IMR-90 (cell line): ENCODE data around the gene SLC29A3. TPM values are rescaled to one million over a fixed set of nuclear protein-coding genes. Genes with fewer than 3 reads are reported as not detected.
A peak's percentile ranks its signal among the peaks of the same experiment; 100 is the strongest.

Source experiments
- ATAC-seq: fragments of 200-7000 bp; cut with Tn5 transposase; 2 replicates; pipeline ENCODE4 v1.9.1; 2020; ENCODE audit warnings: low read depth, mild to moderate bottlenecking, moderate library complexity
- BruUV-seq: library from RNA; stranded (reverse); fragments of 400-500 nt; replicated peaks from 2 replicates; lab custom pipeline; 2021; lab: Mats Ljungman, UMichigan
- CTCF ChIA-PET: fragments of 300-600 bp; formaldehyde crosslinking; extraction: SDS; loops from one replicate; lab custom pipeline; 2021; ENCODE audit warnings: antibody characterized with exemption; lab: Yijun Ruan, JAX
- POLR2A ChIA-PET: fragments of 300-600 bp; sonication (Branson Sonifier 250); formaldehyde crosslinking; loops from one replicate; lab custom pipeline; 2022; ENCODE audit warnings: antibody characterized with exemption; ENCODE audit not compliant: unreplicated experiment; lab: Charles Lee
- DNase-seq: peaks from one replicate; pipeline ENCODE4 v3.0.0; 2013
- H2AFZ ChIP-seq: replicated peaks from 2 replicates; pipeline ENCODE3; 2013; ENCODE audit warnings: low read length, mild to moderate bottlenecking; ENCODE audit not compliant: poor library complexity
- H2AK5ac ChIP-seq: 2 replicates; pipeline ENCODE4 v1.6.1; 2013; ENCODE audit warnings: low read depth, low read length, inconsistent platforms
- H2AK9ac ChIP-seq: replicated peaks from 2 replicates; pipeline ENCODE3; 2013; ENCODE audit warnings: mild to moderate bottlenecking, low read depth, low read length, moderate library complexity; ENCODE audit not compliant: poor library complexity
- H2BK120ac ChIP-seq: 2 replicates; pipeline ENCODE4 v1.6.1; 2013; ENCODE audit warnings: low read depth, low read length, inconsistent platforms
- H2BK15ac ChIP-seq: 3 replicates; pipeline ENCODE4 v1.6.1; 2013; ENCODE audit warnings: low read depth, low read length, inconsistent platforms
- H2BK20ac ChIP-seq: 2 replicates; pipeline ENCODE4 v1.6.1; 2013; ENCODE audit warnings: low read depth, mild to moderate bottlenecking, inconsistent platforms, low read length, moderate library complexity
- H2BK5ac ChIP-seq: 2 replicates; pipeline ENCODE4 v1.6.1; 2013; ENCODE audit warnings: mild to moderate bottlenecking, low read depth, low read length, inconsistent platforms; ENCODE audit not compliant: poor library complexity, severe bottlenecking
- H3K14ac ChIP-seq: replicated peaks from 2 replicates; pipeline ENCODE4 v1.6.1; 2013; ENCODE audit warnings: low read depth, low read length, inconsistent platforms
- H3K18ac ChIP-seq: 2 replicates; pipeline ENCODE4 v1.6.1; 2013; ENCODE audit warnings: low read depth, low read length, control low read depth
- H3K23ac ChIP-seq: 2 replicates; pipeline ENCODE4 v1.6.1; 2013; ENCODE audit warnings: low read depth, low read length, inconsistent platforms
- H3K27ac ChIP-seq: 2 replicates; pipeline ENCODE4 v1.5.1; 2013; ENCODE audit warnings: mild to moderate bottlenecking, control low read depth, low read length; ENCODE audit not compliant: insufficient read depth
- H3K27me3 ChIP-seq: 2 replicates; pipeline ENCODE4 v1.6.1; 2013; ENCODE audit warnings: low read length; ENCODE audit not compliant: control insufficient read depth, insufficient read depth
- H3K36me3 ChIP-seq: 2 replicates; pipeline ENCODE4 v1.6.1; 2013; ENCODE audit warnings: low read length, mixed read lengths; ENCODE audit not compliant: control insufficient read depth, insufficient read depth
- H3K4ac ChIP-seq: 2 replicates; pipeline ENCODE4 v1.6.1; 2013; ENCODE audit warnings: low read depth, low read length, inconsistent platforms
- H3K4me1 ChIP-seq: 2 replicates; pipeline ENCODE4 v1.6.1; 2013; ENCODE audit warnings: low read length, mixed read lengths; ENCODE audit not compliant: control insufficient read depth, insufficient read depth
- H3K4me2 ChIP-seq: 2 replicates; pipeline ENCODE4 v1.6.1; 2013; ENCODE audit warnings: low read depth, mild to moderate bottlenecking, control low read depth, low read length, moderate library complexity
- H3K4me3 ChIP-seq: 2 replicates; pipeline ENCODE4 v1.5.1; 2013; ENCODE audit warnings: low read depth, mild to moderate bottlenecking, control low read depth, low read length, moderate library complexity; ENCODE audit not compliant: insufficient read depth
- H3K56ac ChIP-seq: 2 replicates; pipeline ENCODE4 v1.6.1; 2013; ENCODE audit warnings: low read length, inconsistent platforms; ENCODE audit not compliant: insufficient read depth; ENCODE audit errors: extremely low read depth
- H3K79me1 ChIP-seq, 2 experiments: 2 replicates each; pipeline ENCODE4 v1.6.1; 2013; ENCODE audit warnings: low read length in 2 of 2, inconsistent platforms in 1 of 2, low read depth in 1 of 2
- H3K9ac ChIP-seq: 2 replicates; pipeline ENCODE4 v1.6.1; 2013; ENCODE audit warnings: low read depth, low read length, control low read depth
- H3K9me1 ChIP-seq: 2 replicates; pipeline ENCODE4 v1.6.1; 2013; ENCODE audit warnings: low read length, inconsistent platforms; ENCODE audit not compliant: insufficient read depth
- H3K9me3 ChIP-seq: 2 replicates; pipeline ENCODE4 v1.6.1; 2013; ENCODE audit warnings: low read length; ENCODE audit not compliant: control insufficient read depth, insufficient read depth
- H4K20me1 ChIP-seq: 2 replicates; pipeline ENCODE4 v1.6.1; 2013; ENCODE audit warnings: low read length, inconsistent platforms; ENCODE audit not compliant: insufficient read depth
- H4K5ac ChIP-seq: 2 replicates; pipeline ENCODE4 v1.6.1; 2013; ENCODE audit warnings: mild to moderate bottlenecking, low read depth, low read length, control low read depth
- H4K8ac ChIP-seq, 2 experiments: 2 replicates each; pipeline ENCODE4 v1.6.1; 2013; ENCODE audit warnings: low read depth in 2 of 2, low read length in 2 of 2, control low read depth in 1 of 2, inconsistent platforms in 1 of 2
- H4K91ac ChIP-seq: 2 replicates; pipeline ENCODE4 v1.6.1; 2013; ENCODE audit warnings: low read depth, low read length, inconsistent platforms; ENCODE audit not compliant: insufficient read depth
- BHLHE40 ChIP-seq: fragments of 150-350 bp; IDR thresholded peaks from 2 replicates; pipeline ENCODE4 v1.6.1; 2016; ENCODE audit warnings: mild to moderate bottlenecking, low read depth, low read length
- CHD1 ChIP-seq: IDR thresholded peaks from 2 replicates; pipeline ENCODE4 v1.6.1; 2012; ENCODE audit warnings: low read depth, low read length, improper control_type of control experiment
- CTCF ChIP-seq: conservative IDR thresholded peaks from 2 replicates; pipeline ENCODE4 v1.5.1; 2012; ENCODE audit warnings: mild to moderate bottlenecking, low read depth, low read length, improper control_type of control experiment
- NFE2L2 ChIP-seq: fragments of 150-350 bp; IDR thresholded peaks from 2 replicates; pipeline ENCODE4 v1.6.1; 2016; ENCODE audit warnings: low read depth, mild to moderate bottlenecking, low read length
- RAD21 ChIP-seq: IDR thresholded peaks from 2 replicates; pipeline ENCODE4 v1.6.1; 2012; ENCODE audit warnings: low read length, improper control_type of control experiment
- RFX5 ChIP-seq: IDR thresholded peaks from 2 replicates; pipeline ENCODE4 v1.8.0; 2012; ENCODE audit warnings: low read depth, mild to moderate bottlenecking, low read length, moderate library complexity
- WGBS, 2 experiments: methylation state at CpG; one replicate each; pipeline versions ENCODE4 v1.1.5 to v1.1.7; 2013; ENCODE audit warnings: missing lambda C conversion rate in 2 of 2; ENCODE audit not compliant: insufficient read length in 1 of 2; ENCODE audit errors: extremely low coverage in 2 of 2; 5-methylcytosine and 5-hydroxymethylcytosine counted together
- dilution Hi-C: fragments of 300-500 bp; cut with HindIII; formaldehyde crosslinking; loops from one replicate; pipeline ENCODE4 v1.14.3; 2018; ENCODE audit warnings: low sequenced_read_pairs; ENCODE audit not compliant: unreplicated experiment
- in situ Hi-C: fragments of 300-500 bp; cut with MboI; formaldehyde crosslinking; loops from 3 replicates; pipeline ENCODE4 v1.14.3; 2019; ENCODE audit warnings: low sequenced_read_pairs, inconsistent platforms, mixed read lengths
- intact Hi-C: fragments of 100-400 bp; cut with micrococcal nuclease; formaldehyde crosslinking; loops from 2 replicates; pipeline ENCODE4 v1.10.0; 2022
- polyA plus RNA-seq, 3 experiments: library from polyadenylated mRNA; depleted of rRNA; stranded (reverse); fragments of >200 nt; gene quantifications; 2 replicates each; pipeline ENCODE4 v1.2.3, GENCODE V29; 2012; ENCODE audit warnings: low replicate concordance in 1 of 3
- total RNA-seq: library from RNA; depleted of rRNA; stranded (reverse); fragments of >200 nt; gene quantifications from 2 replicates; pipeline ENCODE4 v1.2.3, GENCODE V29; 2012

SLC29A3 gene
- total and polyA plus RNA-seq, 2 of the 4 experiments (the other 2 are of a cell fraction) = 0.72 to 3.0 TPM

GRCh38 chr10:71302874-71303568, 16.0 kb upstream of the SLC29A3 start:
- no peak overlapping the region for H2BK15ac ChIP-seq
- no peak overlapping the region for H2AK9ac ChIP-seq
- peak; percentile 61 for DNase-seq
- no peak overlapping the region for H2BK5ac ChIP-seq
- H3K56ac ChIP-seq = no peak overlapping the region
- peak overlapping the region; percentile 5 for H2AFZ ChIP-seq
- H3K9me1 ChIP-seq = no peaks in the 10 kb centered on the region
- no peak overlapping the region for H2BK20ac ChIP-seq
- no peak overlapping the region for H3K9ac ChIP-seq
- H3K4me2 ChIP-seq = no peak overlapping the region
- no peak overlapping the region for H3K14ac ChIP-seq
- no peaks in the 10 kb centered on the region for H3K9me3 ChIP-seq
- intact Hi-C loops = no loop called here
- no peak for TF ChIP-seq RFX5
- peak; percentile 57 for TF ChIP-seq CTCF
- TF ChIP-seq CHD1 = no peak
- peak; percentile 68; the same call in 1 of the 2 replicates for TF ChIP-seq BHLHE40
- TF ChIP-seq NFE2L2 = no peak
- peak; percentile 31; the same call in 1 of the 2 replicates for TF ChIP-seq RAD21
- H3K4me1 ChIP-seq = no peaks in the 10 kb centered on the region
- no peak overlapping the region for H4K8ac ChIP-seq
- in situ Hi-C loops = no loop called here
- dilution Hi-C loops = no loop called here
- no peak overlapping the region for H3K27ac ChIP-seq
- POLR2A ChIA-PET = no interaction called here
- no peak overlapping the region for H4K5ac ChIP-seq
- H3K23ac ChIP-seq = no peak overlapping the region
- no peaks in the 10 kb centered on the region for H3K79me1 ChIP-seq
- no peak overlapping the region for H3K4me3 ChIP-seq
- 20% methylated on average over 2 of the region's 8 CpGs; no CpG with 5 or more reads in 1 of the 2 experiments for WGBS, 2 experiments
- CTCF ChIA-PET = no interaction called here
- peak; percentile 70 for ATAC-seq
- H3K18ac ChIP-seq = no peak overlapping the region
- H4K91ac ChIP-seq = no peak overlapping the region
- peaks cover 2% of the 10 kb centered on the region; the same call in 1 of the 2 replicates for H3K27me3 ChIP-seq
- no peak overlapping the region for H2AK5ac ChIP-seq
- H4K20me1 ChIP-seq = no peaks in the 10 kb centered on the region
- BruUV-seq = no TSS peak
- H2BK120ac ChIP-seq = no peak overlapping the region
- H3K4ac ChIP-seq = no peak overlapping the region
- H3K36me3 ChIP-seq = peaks cover 3% of the 10 kb centered on the region; the same call in 1 of the 2 replicates
